ENCODE data around the gene TP53BP2.
"Not testable (repeated sequence)": the region's sequence is repeated elsewhere in the genome, so short reads cannot be mapped to it uniquely, and the experiment has no call there.

The TP53BP2 gene

DNA sequence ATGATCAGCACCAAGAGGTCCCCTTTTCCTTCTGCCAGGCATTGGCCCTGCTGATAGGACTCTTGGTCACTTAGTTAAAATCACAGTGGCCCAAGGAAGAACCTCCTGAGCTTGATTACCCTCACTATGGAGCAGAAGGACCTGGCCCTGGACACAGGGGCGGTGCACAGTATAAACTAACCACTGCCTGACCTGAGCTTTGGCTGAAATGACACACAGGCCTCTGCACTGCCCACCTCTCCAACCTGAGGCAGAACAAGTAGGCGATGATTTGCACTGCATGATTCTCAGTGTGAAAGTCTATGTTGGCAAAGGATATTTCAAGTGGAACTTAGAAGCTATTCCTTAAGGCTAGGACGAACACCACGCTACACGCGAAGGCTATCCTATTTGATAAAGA, 84.9 kb downstream of the TP53BP2 start:
- DNase-seq = no peak

GRCh38 chr1:223759273-223759672, 86.5 kb downstream of the TP53BP2 start:
- no peak for DNase-seq

DNA sequence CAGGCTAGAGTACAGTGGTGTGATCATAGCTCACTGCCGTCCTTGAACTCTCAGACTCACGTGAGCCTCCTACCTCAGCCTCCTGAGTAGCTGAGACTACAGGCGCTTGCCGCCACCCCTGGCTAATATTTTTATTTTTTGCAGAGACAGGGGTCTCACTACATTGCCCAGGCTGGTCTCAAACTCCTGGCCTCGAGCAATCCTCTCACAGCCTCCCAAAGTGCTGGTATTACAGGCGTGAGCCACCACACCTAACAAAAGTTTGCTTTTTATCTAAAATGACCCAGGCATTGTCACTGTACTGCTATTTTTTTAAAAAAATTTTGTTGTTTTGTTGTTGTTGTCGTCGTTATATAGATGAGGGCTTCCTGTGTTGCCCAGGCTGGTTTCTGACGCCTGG, 87.0 kb downstream of the TP53BP2 start:
- DNase-seq = no peak

- no peak for DNase-seq
Measured at GRCh38 chr1:223756806-223757700, 88.7 kb downstream of the TP53BP2 start.

GRCh38 chr1:223755992-223756775, 89.6 kb downstream of the TP53BP2 start:
- DNase-seq = no peak

DNA sequence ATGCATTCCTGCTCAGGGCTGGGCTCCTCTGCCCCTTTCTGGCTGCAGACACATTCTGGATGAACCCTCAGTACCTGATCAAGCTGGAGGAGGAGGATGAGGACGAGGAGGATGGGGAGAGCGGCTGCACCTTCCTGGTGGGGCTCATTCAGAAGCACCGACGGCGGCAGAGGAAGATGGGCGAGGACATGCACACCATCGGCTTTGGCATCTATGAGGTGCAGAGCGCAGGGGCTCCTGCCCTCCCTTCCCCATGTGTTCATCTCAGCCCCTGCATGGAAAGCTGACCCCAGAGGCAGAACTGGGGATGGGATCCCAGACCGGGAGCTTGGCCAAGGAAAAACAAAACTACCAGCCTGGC, 90.3 kb downstream of the TP53BP2 start:
- DNase-seq = no peak

GRCh38 chr1:223754681-223755431, 90.9 kb downstream of the TP53BP2 start:
- no peak for DNase-seq

GRCh38 chr1:223752721-223753515, 92.8 kb downstream of the TP53BP2 start:
- no peak for DNase-seq

GRCh38 chr1:223751696-223752095, 94.1 kb downstream of the TP53BP2 start:
- DNase-seq = no peak

GRCh38 chr1:223750730-223751570, 94.8 kb downstream of the TP53BP2 start:
- DNase-seq = no peak

- DNase-seq = peak; percentile 68
Measured at GRCh38 chr1:223748773-223749733, 96.7 kb downstream of the TP53BP2 start.

DNA sequence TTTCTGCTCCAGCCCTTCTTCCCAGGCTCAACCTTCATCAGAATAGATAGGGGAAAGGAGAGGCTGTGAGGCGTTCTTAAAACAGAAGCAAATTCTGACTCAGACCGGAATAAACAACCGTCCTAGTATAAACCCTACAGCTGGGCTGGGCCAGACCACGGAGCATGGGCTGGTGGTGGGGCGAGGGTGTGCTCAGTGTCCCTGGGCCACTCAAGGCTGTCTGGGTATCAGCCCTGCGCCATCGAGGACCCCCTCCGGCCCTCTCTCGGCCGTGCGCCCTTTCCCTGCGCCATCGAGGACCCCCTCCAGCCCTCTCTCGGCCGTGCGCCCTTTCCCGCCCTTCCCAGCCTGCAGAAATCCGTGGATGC, 97.4 kb downstream of the TP53BP2 start:
- peak; percentile 74 for DNase-seq

GRCh38 chr1:223747838-223748335, 97.9 kb downstream of the TP53BP2 start:
- DNase-seq = peak; percentile 60

GRCh38 chr1:223745731-223746130, 100.0 kb downstream of the TP53BP2 start:
- no peak for DNase-seq

DNA sequence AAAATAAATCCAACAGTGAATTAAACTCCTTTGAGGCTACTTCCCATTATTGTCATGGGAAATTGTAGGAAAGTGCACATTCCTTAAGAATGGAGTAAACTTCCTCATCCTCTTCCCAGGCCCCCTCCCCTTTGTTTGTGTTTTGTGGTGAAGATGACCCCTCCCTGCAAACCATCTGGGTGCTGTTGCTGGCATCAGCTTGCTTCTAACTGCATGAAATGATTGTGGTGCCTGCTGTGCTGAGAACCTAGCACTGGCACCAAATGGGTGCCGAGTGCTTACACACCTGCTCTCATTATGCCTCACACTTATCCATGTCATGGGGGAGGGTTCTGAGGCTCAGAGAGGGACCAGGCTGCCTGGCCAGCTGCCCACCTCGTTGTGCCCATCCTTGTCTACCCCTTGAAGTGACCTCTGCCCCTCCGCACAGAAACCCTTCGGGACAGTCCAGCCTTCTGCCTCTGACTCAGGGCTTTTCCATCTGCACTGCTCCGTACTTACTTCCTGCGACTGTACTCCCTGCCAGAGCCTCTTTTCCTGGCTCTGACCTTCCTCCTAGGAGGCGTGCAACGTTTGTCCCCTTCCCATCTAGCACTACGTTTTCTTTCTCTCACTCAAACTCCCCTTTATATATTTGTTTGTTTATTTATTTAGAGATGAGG, 102.8 kb downstream of the TP53BP2 start:
- no peak for DNase-seq

DNA sequence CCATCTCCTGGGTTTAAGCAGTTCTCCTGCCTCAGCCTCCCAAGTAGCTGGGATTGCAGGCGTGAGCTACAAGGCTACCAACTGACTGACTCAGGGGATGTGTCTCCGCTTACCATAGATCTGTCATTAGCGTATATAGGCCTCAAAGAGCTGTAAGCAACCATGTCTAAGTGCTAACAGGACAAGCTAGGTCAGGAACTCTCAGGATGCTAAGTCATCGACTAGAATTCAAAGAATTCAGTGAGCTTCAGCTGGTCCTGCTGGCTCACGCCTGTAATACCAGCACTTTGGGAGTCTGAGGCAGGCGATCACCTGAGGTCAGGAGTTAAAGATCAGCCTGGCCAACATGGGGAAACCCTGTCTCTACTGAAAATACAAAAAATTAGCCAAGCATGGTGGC, 103.9 kb downstream of the TP53BP2 start:
- DNase-seq = no peak

GRCh38 chr1:223740038-223740736, 105.6 kb downstream of the TP53BP2 start:
- DNase-seq = not testable (repeated sequence)

- DNase-seq = no peak
Measured at GRCh38 chr1:223739366-223740037, 106.2 kb downstream of the TP53BP2 start.

Data from activated CD4-positive, alpha-beta T cell treated with anti-CD3 and anti-CD28 coated beads, Interleukin-2, Interleukin-6, amounts not matched to agents 100 ng/mL and 50 ng/mL, durations not matched to agents 16 hours and 8 hours (primary cell).